GM10248 (cell line): Measurements from ENCODE around the gene PI4K2A.

Experiments
- CTCF ChIA-PET: fragments of 300-600 bp; sonication (Branson Sonifier 250); formaldehyde crosslinking; extraction: SDS; loops from one replicate; lab custom pipeline; 2021; ENCODE audit warnings: antibody characterized with exemption; lab: Yijun Ruan, JAX
- POLR2A ChIA-PET: fragments of 350-650 bp; sonication (Branson Sonifier 250); formaldehyde crosslinking; extraction: SDS; loops from one replicate; lab custom pipeline; 2020; ENCODE audit warnings: antibody characterized with exemption; lab: Yijun Ruan, JAX
- DNase-seq: peaks from one replicate; pipeline ENCODE4 v3.0.0; 2012; ENCODE audit errors: extremely low spot score
- TF ChIP-seq, protein P1 (sequence below): IDR thresholded peaks from 2 replicates; pipeline ENCODE4 v1.5.1; 2012; ENCODE audit warnings: mild to moderate bottlenecking, low read depth; ENCODE audit errors: extremely low read depth, missing control alignments, control extremely low read depth

Gene PI4K2A

DNA sequence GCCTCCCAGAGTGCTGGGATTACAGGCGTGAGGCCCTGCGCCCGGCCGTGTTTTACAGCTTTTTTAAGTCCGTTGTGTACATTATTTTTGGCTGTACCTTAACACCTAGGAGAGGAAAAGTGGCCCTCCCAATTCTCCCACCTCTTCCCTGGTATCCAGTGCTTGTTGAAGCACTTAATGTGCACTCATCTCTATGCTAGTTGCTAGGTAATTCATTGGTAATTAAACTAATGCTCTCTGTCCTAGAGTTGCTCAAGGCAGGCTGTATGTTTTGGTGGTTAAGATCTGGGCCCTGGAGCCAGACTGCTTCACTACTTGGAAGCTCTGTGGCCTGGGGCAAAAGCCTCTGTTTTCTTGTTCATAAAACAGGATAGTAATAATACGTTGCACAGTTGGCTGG is 27.0 kb downstream of the PI4K2A start:
- TF ChIP-seq, protein P1, sequence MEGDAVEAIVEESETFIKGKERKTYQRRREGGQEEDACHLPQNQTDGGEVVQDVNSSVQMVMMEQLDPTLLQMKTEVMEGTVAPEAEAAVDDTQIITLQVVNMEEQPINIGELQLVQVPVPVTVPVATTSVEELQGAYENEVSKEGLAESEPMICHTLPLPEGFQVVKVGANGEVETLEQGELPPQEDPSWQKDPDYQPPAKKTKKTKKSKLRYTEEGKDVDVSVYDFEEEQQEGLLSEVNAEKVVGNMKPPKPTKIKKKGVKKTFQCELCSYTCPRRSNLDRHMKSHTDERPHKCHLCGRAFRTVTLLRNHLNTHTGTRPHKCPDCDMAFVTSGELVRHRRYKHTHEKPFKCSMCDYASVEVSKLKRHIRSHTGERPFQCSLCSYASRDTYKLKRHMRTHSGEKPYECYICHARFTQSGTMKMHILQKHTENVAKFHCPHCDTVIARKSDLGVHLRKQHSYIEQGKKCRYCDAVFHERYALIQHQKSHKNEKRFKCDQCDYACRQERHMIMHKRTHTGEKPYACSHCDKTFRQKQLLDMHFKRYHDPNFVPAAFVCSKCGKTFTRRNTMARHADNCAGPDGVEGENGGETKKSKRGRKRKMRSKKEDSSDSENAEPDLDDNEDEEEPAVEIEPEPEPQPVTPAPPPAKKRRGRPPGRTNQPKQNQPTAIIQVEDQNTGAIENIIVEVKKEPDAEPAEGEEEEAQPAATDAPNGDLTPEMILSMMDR = no peak
- DNase-seq = no peak
- POLR2A ChIA-PET = no interaction called here
- CTCF ChIA-PET = interaction anchor here (1.8 to 3.6 kb wide), 4 partner anchors 9 to 34 kb away, joined by 6 to 32 read pairs (median 12); no protein-coding TSS in a partner anchor

DNA sequence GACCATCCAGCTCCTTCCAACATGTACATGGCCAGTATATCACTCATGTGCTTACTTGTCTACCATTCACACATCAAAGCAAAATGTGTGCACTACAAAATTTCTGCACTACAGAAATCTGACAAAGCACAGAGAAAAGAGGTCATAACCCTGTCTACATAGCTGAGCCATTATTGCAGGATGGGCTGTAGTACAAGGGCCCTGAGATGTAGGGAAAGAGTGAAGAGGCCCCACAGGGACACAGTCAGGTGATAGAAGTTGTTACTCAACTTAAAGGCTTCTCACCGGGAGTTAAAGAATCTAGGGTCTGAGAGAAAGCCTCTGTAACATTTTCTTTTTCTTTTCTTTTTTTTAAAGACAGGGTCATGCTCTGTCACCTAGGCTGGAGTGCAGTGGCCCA is 29.1 kb downstream of the PI4K2A start:
- no peak for DNase-seq
- ChIA-PET CTCF (interaction anchor here (0.9 to 3.6 kb wide), 7 partner anchors 9 to 98 kb away, joined by 3 to 32 read pairs (median 5); no protein-coding TSS in a partner anchor), POLR2A (no interaction called here)
- TF ChIP-seq, protein P1 = no peak

DNA sequence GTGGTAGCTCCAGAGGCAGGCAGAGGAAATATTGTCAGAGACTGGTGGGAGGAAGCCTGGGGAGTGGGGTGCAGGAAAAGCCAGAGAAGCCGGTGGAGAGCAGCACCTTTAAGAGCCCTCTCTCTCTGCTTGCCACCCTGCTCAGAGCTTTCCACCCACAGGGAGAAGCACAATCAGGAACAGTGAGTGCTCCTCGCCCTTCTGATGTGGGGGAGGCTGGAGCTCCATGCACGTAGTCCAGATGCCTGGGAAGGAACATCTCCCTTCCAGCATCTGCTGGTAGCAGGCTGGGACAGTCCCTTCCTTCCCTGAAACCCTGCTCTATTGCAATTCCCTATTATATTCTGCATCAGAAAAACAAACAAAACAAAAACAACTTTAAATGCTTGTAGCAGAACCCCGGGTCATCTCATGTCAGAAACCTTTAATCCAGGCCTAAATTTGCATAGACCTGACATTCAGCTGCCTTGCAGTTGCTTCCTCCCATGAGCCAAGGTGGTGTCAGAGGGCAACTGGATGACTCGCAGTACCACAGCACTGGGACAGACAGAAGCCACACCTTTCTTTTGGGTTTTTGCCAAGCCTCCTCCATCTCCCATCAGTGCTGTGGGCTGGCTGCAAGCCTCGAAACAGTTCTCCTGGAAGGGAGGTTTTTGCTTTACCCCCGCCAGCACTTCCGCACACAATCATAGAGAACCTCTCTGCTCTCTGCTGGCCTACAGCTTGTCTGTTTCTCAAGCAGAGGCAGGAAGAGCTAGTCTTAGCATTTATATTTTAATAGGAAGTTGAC is 33.5 kb downstream of the PI4K2A start:
- TF ChIP-seq, protein P1 = no peak
- DNase-seq = no peak

DNA sequence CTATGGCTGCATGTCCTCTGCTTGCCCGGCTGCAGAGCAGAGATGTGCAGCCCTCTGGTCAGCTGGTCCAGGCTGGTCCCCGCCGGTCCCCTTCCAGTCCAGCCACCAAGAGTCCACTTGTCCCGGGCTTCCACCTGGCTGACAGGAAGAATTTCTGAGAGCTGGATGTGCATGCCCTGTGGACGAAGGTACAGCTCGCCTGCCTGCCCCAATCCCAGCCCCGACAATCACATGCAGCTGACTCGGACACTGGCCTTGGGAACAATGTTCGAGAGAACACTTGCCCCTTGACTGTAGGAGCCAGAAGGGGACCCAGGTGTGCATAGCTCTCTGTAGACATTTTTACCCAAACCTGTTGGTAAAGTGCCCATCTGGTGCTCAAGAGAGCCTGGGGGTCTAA is 34.8 kb downstream of the PI4K2A start:
- DNase-seq = no peak
- ChIA-PET POLR2A (no interaction called here), CTCF (interaction anchor here (0.8 to 4.9 kb wide), 9 partner anchors 9 to 73 kb away, joined by 3 to 69 read pairs (median 7); partner anchors contain the start of genes AVPI1 and ZFYVE27)
- TF ChIP-seq, protein P1 = no peak

More for the DNA sequence above, 33.5 kb downstream of the PI4K2A start:
- ChIA-PET CTCF (interaction anchor here (1.0 to 4.9 kb wide), 7 partner anchors 10 to 74 kb away, joined by 3 to 69 read pairs (median 7); partner anchors contain the start of genes AVPI1 and ZFYVE27), POLR2A (no interaction called here)

DNA sequence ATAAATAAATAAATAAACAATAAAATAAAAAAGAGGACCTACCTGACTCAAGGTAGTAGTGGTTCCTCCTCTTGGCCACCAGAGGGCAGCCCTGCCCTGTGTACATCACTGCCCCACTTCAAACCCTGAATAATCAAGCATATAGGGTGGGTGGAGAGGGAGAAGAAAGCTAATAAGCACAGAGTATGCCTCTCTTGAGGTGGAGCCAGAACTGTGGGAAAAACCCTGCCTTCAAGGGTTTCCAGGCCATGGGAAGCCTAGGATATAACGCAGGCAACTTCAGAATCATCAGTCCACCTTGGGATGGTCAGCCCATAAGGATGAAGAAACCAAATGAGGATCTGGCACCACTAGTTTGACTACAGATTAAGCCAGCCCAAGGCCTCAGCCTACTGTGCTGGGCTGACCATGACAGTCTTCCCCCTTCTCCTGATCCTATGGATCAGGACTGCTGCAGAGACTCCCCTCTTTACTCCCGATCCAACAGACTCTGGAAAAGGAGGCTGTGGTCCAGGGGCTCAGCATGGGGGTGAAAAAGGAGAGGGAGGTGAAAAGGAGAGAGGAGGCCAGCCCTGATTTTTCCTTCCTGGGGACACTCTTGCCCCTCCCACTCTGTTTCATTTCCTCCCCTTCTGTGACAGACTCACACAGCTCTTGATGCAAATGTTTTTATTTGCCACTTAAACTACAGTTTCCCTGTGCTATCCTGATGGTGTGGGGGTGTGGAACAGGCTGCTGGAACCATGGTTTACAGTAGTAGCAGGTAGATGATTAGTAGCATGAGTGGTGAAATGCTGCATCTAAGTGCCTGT is 36.5 kb downstream of the PI4K2A start:
- TF ChIP-seq, protein P1 = peak; percentile 69
- CTCF ChIA-PET = interaction anchor here (0.6 to 5.6 kb wide), 19 partner anchors 8 to 209 kb away, joined by 3 to 69 read pairs (median 4); partner anchors contain the start of genes AVPI1 and ZFYVE27
- POLR2A ChIA-PET = no interaction called here
- DNase-seq = peak; percentile 77

DNA sequence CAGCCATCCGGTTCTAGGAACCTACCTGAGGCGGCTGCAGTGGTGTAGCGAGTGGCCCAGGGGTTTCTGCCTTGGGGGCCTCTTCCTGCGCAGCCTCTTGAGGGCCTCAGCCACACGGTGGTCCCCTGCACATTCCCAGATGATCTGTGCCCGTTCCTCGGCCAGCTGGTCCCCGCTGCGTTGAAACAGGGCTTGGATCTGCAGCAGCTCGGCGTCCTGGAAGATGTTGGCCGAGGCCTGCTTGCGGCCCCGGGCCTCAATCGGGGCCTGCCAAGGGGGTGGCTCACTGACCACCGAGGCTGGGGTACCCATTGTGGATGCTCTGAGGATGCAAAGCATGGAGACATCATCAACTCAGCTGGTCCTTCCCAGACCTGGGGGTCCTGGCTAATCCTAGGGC is 39.1 kb downstream of the PI4K2A start:
- no peak for DNase-seq
- ChIA-PET CTCF (interaction anchor here (1.2 to 5.6 kb wide), 5 partner anchors 9 to 126 kb away, joined by 3 to 61 read pairs (median 16); partner anchors contain the start of gene AVPI1), POLR2A (interaction anchor here (0.7 kb wide), 1 partner anchor 13 kb away, joined by 4 read pairs; no protein-coding TSS in a partner anchor)
- TF ChIP-seq, protein P1 = no peak
